Spleen (tissue), 11 donors: ENCODE measurements around the gene SH3BGR. TPM values are rescaled to one million over a fixed set of nuclear protein-coding genes. Genes with fewer than 3 reads are reported as not detected.

Source experiments
- DNase-seq: peaks from one replicate; pipeline ENCODE4 v3.0.0-alpha.2; 2020
- H3K27ac ChIP-seq, 8 donors: fragments of 200-600 bp; sonication (generic) in 7 of 8; 1 replicate in 4 of 8; 2 replicates in 4 of 8; pipeline versions ENCODE4 v1.5.0 to v1.8.0; 2016 to 2021; ENCODE audit warnings: inconsistent platforms in 4 of 8, mild to moderate bottlenecking in 4 of 8, moderate library complexity in 1 of 8
- H3K27me3 ChIP-seq, 7 donors: fragments of 200-600 bp; sonication (generic) in 6 of 7; replicated peaks in 1 of 7; 1 replicate in 4 of 7; 2 replicates in 3 of 7; pipeline versions ENCODE4 v1.5.0 to v1.8.0; 2016 to 2021; ENCODE audit warnings: inconsistent platforms in 3 of 7, mild to moderate bottlenecking in 1 of 7
- H3K36me3 ChIP-seq, 6 donors: fragments of 200-600 bp; sonication (generic) in 5 of 6; 1 replicate in 4 of 6; 2 replicates in 2 of 6; pipeline versions ENCODE4 v1.5.0 to v1.8.0; 2016 to 2021; ENCODE audit warnings: inconsistent platforms in 2 of 6
- H3K4me1 ChIP-seq, 6 donors: fragments of 200-600 bp; sonication (generic) in 5 of 6; 1 replicate in 3 of 6; 2 replicates in 3 of 6; pipeline versions ENCODE4 v1.5.0 to v1.8.0; 2016 to 2021; ENCODE audit warnings: inconsistent platforms in 3 of 6
- H3K4me3 ChIP-seq, 8 donors: fragments of 200-600 bp; sonication (generic) in 7 of 8; 1 replicate in 4 of 8; 2 replicates in 4 of 8; pipeline versions ENCODE4 v1.5.0 to v1.8.0; 2016 to 2021; ENCODE audit warnings: inconsistent platforms in 4 of 8, mild to moderate bottlenecking in 4 of 8, moderate library complexity in 2 of 8
- H3K9me3 ChIP-seq, 8 donors: fragments of 200-600 bp; sonication (generic) in 7 of 8; 1 replicate in 4 of 8; 2 replicates in 4 of 8; pipeline versions ENCODE4 v1.5.0 to v1.8.0; 2016 to 2021; ENCODE audit warnings: inconsistent platforms in 4 of 8
- POLR2A ChIP-seq, 3 donors: fragments of 450-650 bp; IDR thresholded peaks; one replicate each; pipeline ENCODE4 v1.5.1; 2017; ENCODE audit warnings: antibody characterized with exemption in 3 of 3, mild to moderate bottlenecking in 1 of 3
- POLR2AphosphoS5 ChIP-seq, 3 donors: sonication (generic); formaldehyde crosslinking; IDR thresholded peaks; one replicate each; pipeline ENCODE4 v1.5.1; 2017; ENCODE audit warnings: antibody characterized with exemption in 3 of 3
- WGBS, 5 donors: extraction: QIAGEN DNeasy Blood & Tissue Kit in 3 of 5; methylation state at CpG; one replicate each; pipeline versions ENCODE4 v1.1.5 to v1.1.7; 2013 to 2018; 5-methylcytosine and 5-hydroxymethylcytosine counted together
- intact Hi-C: fragments of 100-400 bp; cut with DNase I; formaldehyde crosslinking; loops from one replicate; pipeline ENCODE4 v1.15.0; 2023; ENCODE audit warnings: low total_unique reads
- polyA plus RNA-seq, 3 donors: library from polyadenylated mRNA; stranded (reverse); fragments of 200-250 nt; gene quantifications; one replicate each; pipeline ENCODE4 v1.2.1, GENCODE V29; 2013
- total RNA-seq, 7 donors: library from RNA; depleted of rRNA in 3 of 7; stranded (reverse); fragments of >200 nt in 3 of 7; fragmentation: NEBNext Ultra II Directional in 4 of 7; extraction: Animal tissue kit (Norgen Biotek cat#: 25700) in 4 of 7; gene quantifications; one replicate each; pipeline versions ENCODE4 v1.1.0 to v1.2.1, GENCODE V29; 2016 to 2021
- TF ChIP-seq, protein P1 (sequence below), 11 experiments: fragments of 200-600 bp in 7 of 11; fragments of 450-650 bp in 4 of 11; sonication (generic) in 4 of 11; IDR thresholded peaks in 8 of 11; conservative IDR thresholded peaks in 3 of 11; 1 replicate in 7 of 11; 2 replicates in 4 of 11; pipeline versions ENCODE4 v1.4.0 to v1.8.0; 2016 to 2021; ENCODE audit warnings: antibody characterized with exemption in 11 of 11, inconsistent platforms in 4 of 11, mild to moderate bottlenecking in 1 of 11
- donor health status: healthy with polysubstance abuse.
- donor health status: DM: no; HTN: no; CAD: no; lungs with moderate emphysema.
- donor health status: DM: no; HTN: no; CAD: no.
- donor health status: Bipolar disorder and iron deficiency.
- donor health status: healthy.
- donor health status: DM: no; HTN: no; CAD: no.
- donor health status: DM: yes; HTN: yes; CAD: no.

Gene SH3BGR
- total and polyA plus RNA-seq, 10 donors, result 0.69 to 3.7 (median 2.1) TPM

GRCh38 chr21:39452207-39452969 lies 618 bp downstream of the SH3BGR start:
- no peak for DNase-seq
- TF ChIP-seq POLR2A (IDR thresholded peaks at IDR 0.05) (no peak), POLR2AphosphoS5 (IDR thresholded peaks at IDR 0.05) (no peak)
- TF ChIP-seq, protein P1, sequence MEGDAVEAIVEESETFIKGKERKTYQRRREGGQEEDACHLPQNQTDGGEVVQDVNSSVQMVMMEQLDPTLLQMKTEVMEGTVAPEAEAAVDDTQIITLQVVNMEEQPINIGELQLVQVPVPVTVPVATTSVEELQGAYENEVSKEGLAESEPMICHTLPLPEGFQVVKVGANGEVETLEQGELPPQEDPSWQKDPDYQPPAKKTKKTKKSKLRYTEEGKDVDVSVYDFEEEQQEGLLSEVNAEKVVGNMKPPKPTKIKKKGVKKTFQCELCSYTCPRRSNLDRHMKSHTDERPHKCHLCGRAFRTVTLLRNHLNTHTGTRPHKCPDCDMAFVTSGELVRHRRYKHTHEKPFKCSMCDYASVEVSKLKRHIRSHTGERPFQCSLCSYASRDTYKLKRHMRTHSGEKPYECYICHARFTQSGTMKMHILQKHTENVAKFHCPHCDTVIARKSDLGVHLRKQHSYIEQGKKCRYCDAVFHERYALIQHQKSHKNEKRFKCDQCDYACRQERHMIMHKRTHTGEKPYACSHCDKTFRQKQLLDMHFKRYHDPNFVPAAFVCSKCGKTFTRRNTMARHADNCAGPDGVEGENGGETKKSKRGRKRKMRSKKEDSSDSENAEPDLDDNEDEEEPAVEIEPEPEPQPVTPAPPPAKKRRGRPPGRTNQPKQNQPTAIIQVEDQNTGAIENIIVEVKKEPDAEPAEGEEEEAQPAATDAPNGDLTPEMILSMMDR (IDR thresholded peaks at IDR 0.05 in 8 of 11, conservative IDR thresholded peaks at IDR 0.05 in 3 of 11), result no peak
- Histone ChIP-seq H3K27me3 (peaks cover 0 to 3% (median 0%) of the 10 kb centered on the region in 7 donors), H3K36me3 (no peaks in the 10 kb centered on the region), H3K4me1 (no peaks in the 10 kb centered on the region), H3K4me3 (no peak overlapping the region), H3K9me3 (no peaks in the 10 kb centered on the region), H3K27ac (no peak overlapping the region)
- intact Hi-C loops, result no loop called here
- WGBS, 5 donors, result 75 to 86% (median 83%) methylated on average over 10 of the region's 10 CpGs

- Histone ChIP-seq H3K9me3 (no peaks in the 10 kb centered on the region), H3K27me3 (peaks cover 0 to 3% (median 0%) of the 10 kb centered on the region in 7 donors), H3K4me3 (no peak overlapping the region), H3K4me1 (no peaks in the 10 kb centered on the region), H3K36me3 (no peaks in the 10 kb centered on the region), H3K27ac (no peak overlapping the region)
- intact Hi-C loops, result no loop called here
- TF ChIP-seq, protein P1 (IDR thresholded peaks at IDR 0.05 in 8 of 11, conservative IDR thresholded peaks at IDR 0.05 in 3 of 11), result no peak
- no peak for TF ChIP-seq POLR2AphosphoS5 (IDR thresholded peaks at IDR 0.05)
- TF ChIP-seq POLR2A (IDR thresholded peaks at IDR 0.05), result no peak
- 89 to 98% (median 93%) methylated on average over 6 of the region's 6 CpGs for WGBS, 5 donors
- DNase-seq, result no peak
Measured at GRCh38 chr21:39452970-39453342, 1.2 kb downstream of the SH3BGR start.

- WGBS, 5 donors, result 95 to 98% (median 97%) methylated on average over 4 of the region's 4 CpGs
- intact Hi-C loops, result no loop called here
- H3K9me3 ChIP-seq, result no peaks in the 10 kb centered on the region
- H3K27me3 ChIP-seq, result peaks cover 0 to 3% (median 0%) of the 10 kb centered on the region in 7 donors
- no peak for DNase-seq
- H3K4me1 ChIP-seq, result no peaks in the 10 kb centered on the region
- H3K27ac ChIP-seq, result no peak overlapping the region
- TF ChIP-seq POLR2AphosphoS5 (IDR thresholded peaks at IDR 0.05) (no peak), POLR2A (IDR thresholded peaks at IDR 0.05) (no peak)
- no peaks in the 10 kb centered on the region for H3K36me3 ChIP-seq
- no peak overlapping the region for H3K4me3 ChIP-seq
Measured at GRCh38 chr21:39453571-39454179, 1.9 kb downstream of the SH3BGR start.

GRCh38 chr21:39454949-39455668 lies 3.3 kb downstream of the SH3BGR start:
- no peaks in the 10 kb centered on the region for H3K9me3 ChIP-seq
- H3K36me3 ChIP-seq, result no peaks in the 10 kb centered on the region
- no peak for DNase-seq
- H3K27ac ChIP-seq, result no peak overlapping the region
- no peaks in the 10 kb centered on the region for H3K4me1 ChIP-seq
- 71 to 80% (median 75%) methylated on average over 6 of the region's 6 CpGs for whole genome bisulfite sequencing, 5 donors
- intact Hi-C loops, result no loop called here
- H3K4me3 ChIP-seq, result no peak overlapping the region
- TF ChIP-seq, protein P1 (IDR thresholded peaks at IDR 0.05 in 8 of 11, conservative IDR thresholded peaks at IDR 0.05 in 3 of 11), result no peak
- TF ChIP-seq POLR2AphosphoS5 (IDR thresholded peaks at IDR 0.05), result no peak
- no peak for TF ChIP-seq POLR2A (IDR thresholded peaks at IDR 0.05)
- peaks cover 0 to 3% (median 0%) of the 10 kb centered on the region in 7 donors for H3K27me3 ChIP-seq
